Ovary (tissue), 3 donors: ENCODE data around the gene MAP2K7.

Experiments used
- CTCF ChIP-seq, 3 donors: fragments of 450-650 bp in 2 of 3; fragments of 200-600 bp in 1 of 3; IDR thresholded peaks; one replicate each; pipeline versions ENCODE4 v1.5.1 to v1.8.0; 2016 to 2022; ENCODE audit warnings: antibody characterized with exemption in 3 of 3, mild to moderate bottlenecking in 1 of 3
- EP300 ChIP-seq: sonication (generic); formaldehyde crosslinking; IDR thresholded peaks from one replicate; pipeline ENCODE4 v1.6.1; 2017; ENCODE audit warnings: antibody characterized with exemption
- POLR2A ChIP-seq: fragments of 450-650 bp; IDR thresholded peaks from one replicate; pipeline ENCODE4 v1.6.1; 2017; ENCODE audit warnings: antibody characterized with exemption, mild to moderate bottlenecking, moderate library complexity
- donor health status: DM: no; HTN: no; CAD: no.

GRCh38 chr19:7916103-7916954, 12.7 kb downstream of the MAP2K7 start:
- TF ChIP-seq POLR2A, result no peak
- no peak for TF ChIP-seq CTCF (IDR thresholded peaks at IDR 0.05)
- no peak for TF ChIP-seq EP300
